ENCODE data around the gene GRIK2.

Gene GRIK2

DNA sequence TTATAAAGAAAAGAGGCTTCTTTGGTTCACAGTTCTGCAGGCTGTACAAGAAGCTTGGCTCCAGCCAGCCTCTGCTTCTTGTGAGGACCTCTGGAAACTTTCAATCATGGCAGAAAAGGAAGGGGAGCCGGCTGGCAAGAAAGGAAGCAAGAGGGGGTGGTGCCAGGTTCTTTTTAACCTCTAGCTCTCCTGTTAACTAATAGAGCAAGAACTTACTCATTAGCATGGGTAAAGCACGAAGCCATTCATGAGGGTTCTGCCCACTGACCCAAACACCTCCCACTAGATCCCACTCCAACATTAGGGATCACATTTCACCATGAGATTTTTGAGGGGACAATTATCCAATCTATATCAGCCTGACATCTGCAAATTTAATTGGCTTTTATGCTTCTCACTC is 347.1 kb downstream of the GRIK2 start:
- H3K4me3 ChIP-seq (ENCODE audit: low read depth, low read length) = no peak overlapping the region
- DNase-seq (ENCODE audit: low read depth) = no peak
- TF ChIP-seq, protein P1, sequence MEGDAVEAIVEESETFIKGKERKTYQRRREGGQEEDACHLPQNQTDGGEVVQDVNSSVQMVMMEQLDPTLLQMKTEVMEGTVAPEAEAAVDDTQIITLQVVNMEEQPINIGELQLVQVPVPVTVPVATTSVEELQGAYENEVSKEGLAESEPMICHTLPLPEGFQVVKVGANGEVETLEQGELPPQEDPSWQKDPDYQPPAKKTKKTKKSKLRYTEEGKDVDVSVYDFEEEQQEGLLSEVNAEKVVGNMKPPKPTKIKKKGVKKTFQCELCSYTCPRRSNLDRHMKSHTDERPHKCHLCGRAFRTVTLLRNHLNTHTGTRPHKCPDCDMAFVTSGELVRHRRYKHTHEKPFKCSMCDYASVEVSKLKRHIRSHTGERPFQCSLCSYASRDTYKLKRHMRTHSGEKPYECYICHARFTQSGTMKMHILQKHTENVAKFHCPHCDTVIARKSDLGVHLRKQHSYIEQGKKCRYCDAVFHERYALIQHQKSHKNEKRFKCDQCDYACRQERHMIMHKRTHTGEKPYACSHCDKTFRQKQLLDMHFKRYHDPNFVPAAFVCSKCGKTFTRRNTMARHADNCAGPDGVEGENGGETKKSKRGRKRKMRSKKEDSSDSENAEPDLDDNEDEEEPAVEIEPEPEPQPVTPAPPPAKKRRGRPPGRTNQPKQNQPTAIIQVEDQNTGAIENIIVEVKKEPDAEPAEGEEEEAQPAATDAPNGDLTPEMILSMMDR (IDR thresholded peaks at IDR 0.05; ENCODE audit: insufficient read depth, low read depth, low read length, missing control alignments) = no peak

DNA sequence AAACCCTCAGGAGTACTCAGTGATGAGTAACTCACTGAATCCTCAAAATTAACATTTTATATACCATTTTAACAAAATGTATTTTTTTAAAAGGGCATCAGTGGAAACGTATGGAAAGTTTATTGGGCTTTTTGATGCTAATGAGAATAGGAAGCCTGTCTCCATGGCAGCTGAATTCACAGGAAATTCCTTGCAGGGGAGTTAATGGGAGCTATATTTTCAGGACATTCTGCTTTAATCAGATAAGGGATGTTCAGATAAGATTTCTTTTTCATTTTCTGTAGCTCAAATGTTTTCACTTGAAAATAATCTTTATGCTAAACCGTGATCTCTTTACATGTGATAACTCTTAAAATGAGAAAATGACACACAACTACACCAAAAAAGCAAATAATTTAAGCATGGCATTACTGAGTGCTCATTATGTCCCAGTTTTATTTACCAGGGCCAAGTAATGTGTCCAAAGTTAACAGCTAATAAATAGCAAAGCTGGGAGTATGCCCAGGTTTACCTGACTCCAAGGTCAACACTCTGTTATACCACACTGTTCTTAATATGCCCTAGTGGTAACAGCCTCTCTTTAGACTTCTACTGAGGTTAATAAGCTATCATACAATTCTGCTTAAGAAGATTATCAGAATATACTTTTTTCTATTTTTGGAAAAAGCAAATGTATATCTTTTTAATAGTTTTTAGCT is 348.1 kb downstream of the GRIK2 start:
- DNase-seq (ENCODE audit: low read depth) = no peak
- H3K4me3 ChIP-seq (ENCODE audit: low read depth, low read length) = no peak overlapping the region
- TF ChIP-seq, protein P1 (IDR thresholded peaks at IDR 0.05; ENCODE audit: insufficient read depth, low read depth, low read length, missing control alignments) = no peak

DNA sequence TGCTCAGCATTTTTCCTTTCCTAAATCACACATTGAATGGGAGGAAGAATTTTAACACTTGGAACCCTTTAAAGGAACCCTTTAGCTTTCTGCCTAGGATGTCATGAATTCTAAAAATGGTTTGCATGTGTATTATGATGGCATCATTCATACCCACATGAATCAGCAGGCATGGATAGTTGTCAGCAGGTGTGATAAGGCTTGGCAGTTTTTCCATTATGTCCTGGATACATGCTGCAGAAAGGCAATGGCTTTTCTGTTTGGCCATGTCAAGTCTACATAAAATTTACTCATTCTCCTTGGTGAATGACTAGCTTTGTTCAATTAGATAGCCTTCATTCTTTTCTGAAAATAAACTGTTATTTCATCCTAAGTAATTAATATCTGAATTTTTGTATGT is 353.7 kb downstream of the GRIK2 start:
- TF ChIP-seq, protein P1 (IDR thresholded peaks at IDR 0.05; ENCODE audit: insufficient read depth, low read depth, low read length, missing control alignments) = no peak
- DNase-seq (ENCODE audit: low read depth) = no peak
- no peak overlapping the region for H3K4me3 ChIP-seq (ENCODE audit: low read depth, low read length)

DNA sequence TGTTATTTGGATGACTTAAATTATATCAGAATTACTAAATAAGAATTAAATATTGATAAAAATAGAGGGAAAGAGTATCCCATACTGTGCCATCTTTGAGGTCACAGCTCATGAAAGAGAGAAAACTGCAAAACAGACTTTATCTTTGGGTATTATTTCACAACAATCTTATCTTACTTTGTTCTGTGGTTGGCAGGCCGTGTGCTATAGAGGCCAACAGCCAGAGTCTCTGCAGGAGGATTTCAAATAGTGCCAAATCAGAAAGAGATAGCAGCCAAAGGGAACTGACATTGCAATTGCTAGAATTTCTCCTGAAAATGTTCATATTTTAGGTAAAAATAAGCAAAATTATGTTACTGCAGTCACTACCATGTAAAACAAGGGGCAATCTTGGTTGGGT is 354.2 kb downstream of the GRIK2 start:
- H3K4me3 ChIP-seq (ENCODE audit: low read depth, low read length) = no peak overlapping the region
- DNase-seq (ENCODE audit: low read depth) = no peak
- TF ChIP-seq, protein P1 (IDR thresholded peaks at IDR 0.05; ENCODE audit: insufficient read depth, low read depth, low read length, missing control alignments) = no peak

DNA sequence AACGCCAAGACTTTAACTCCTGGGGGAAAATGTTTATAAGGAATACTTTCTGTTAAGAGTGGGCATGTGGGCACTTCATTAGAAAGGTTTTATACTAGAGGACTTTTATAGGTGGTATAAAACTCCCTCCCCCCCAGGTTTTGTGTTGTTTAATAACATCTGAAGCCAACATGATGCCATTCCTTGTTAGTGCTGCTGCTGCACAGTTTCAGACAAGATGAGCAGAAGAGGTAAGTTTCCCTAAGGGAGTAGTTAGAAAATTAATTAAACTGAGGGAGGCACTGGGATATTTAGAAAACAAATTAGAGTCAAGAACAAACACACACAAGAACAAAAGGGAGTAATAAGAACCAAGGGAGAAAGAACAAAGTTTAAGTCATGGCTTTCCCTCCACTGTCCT is 362.4 kb downstream of the GRIK2 start:
- no peak for DNase-seq (ENCODE audit: low read depth)
- TF ChIP-seq, protein P1 (IDR thresholded peaks at IDR 0.05; ENCODE audit: insufficient read depth, low read depth, low read length, missing control alignments) = no peak
- H3K4me3 ChIP-seq (ENCODE audit: low read depth, low read length) = no peak overlapping the region

DNA sequence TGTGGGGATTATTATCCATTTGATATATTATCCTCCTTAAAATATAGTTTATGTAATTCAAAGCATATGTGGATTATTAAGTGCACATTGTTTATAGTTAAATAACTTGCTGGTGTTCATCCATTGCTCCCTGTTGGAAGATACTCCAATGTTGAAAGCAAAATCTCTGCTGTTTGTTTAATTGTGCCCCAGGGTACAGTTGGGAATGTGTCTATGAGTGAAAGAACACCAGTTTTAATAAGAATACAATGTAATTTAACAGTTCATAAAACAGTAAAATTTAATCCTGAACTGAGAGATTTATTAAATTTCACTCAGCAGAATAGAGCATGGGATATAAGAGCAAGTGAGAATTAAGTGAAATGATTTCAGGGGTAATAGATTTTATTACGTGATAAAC is 364.9 kb downstream of the GRIK2 start:
- TF ChIP-seq, protein P1 (IDR thresholded peaks at IDR 0.05; ENCODE audit: insufficient read depth, low read depth, low read length, missing control alignments) = no peak
- DNase-seq (ENCODE audit: low read depth) = no peak
- no peak overlapping the region for H3K4me3 ChIP-seq (ENCODE audit: low read depth, low read length)
